Kasumi-1 (cell line): ENCODE data around the gene IFI44.

Source experiments
- DNase-seq, 2 experiments: peaks; one replicate each; lab custom pipeline; 2025; lab: John Stamatoyannopoulos, UW

The IFI44 gene

DNA sequence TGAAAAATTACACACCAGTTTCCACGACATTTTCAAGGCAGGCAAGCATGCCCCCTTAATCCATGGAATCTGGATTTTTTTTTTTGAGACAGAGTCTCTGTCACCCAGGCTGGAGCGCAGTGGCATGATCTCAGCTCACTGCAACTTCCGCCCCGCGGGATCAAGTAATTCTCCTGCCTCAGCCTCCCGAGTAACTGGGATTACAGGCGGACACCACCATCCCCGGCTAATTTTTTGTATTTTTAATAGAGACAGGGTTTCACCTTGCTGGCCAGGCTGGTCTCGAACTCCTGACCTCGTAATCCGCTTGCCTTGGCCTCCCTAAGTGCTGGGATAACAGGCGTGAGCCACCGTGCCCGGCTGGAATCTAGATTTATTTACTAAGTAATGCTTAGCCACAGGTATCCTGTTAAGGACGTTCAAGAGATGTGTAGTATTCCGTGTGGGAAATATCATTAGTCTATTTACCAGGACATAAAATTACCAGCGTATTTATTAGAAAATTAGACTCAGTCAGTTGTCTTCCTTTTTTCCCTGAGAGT, 2.5 kb downstream of the IFI44 start:
- DNase-seq, result no peak

DNA sequence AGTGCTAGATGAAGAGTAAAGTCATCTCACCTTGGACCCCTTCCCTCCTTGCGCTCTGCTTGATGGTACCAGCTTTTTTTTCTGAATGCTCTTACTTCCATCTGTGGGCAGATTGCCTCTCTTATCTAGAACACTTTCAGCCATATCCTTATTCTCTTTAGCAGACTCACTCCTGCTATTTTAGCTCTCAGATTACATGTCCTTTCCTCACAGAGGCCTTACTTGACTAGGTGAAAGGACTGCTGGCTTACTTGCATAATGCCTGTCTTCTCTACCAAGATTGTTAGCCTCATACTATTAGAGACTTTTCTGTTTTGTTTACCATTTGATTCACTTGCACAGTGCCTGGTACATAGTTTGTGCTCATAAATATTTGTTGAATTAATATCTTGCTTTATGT, 9.3 kb downstream of the IFI44 start:
- no peak for DNase-seq

DNA sequence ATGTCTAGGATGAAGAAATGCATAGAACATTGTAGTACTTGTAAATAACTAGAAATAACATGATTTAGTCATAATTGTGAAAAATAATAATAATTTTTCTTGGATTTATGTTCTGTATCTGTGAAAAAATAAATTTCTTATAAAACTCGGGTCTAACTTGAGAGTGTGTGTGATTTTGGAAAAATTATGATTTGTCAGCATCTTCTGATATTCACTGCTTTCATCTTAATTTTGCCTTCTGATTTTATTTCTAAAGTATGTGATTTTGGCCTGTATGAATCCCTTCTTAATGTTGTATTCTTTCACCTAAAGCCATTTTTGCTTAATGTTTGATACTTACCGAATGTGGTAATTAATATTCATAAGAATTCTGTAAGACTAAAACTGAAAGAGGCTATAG, 14.3 kb downstream of the IFI44 start:
- no peak for DNase-seq

DNA sequence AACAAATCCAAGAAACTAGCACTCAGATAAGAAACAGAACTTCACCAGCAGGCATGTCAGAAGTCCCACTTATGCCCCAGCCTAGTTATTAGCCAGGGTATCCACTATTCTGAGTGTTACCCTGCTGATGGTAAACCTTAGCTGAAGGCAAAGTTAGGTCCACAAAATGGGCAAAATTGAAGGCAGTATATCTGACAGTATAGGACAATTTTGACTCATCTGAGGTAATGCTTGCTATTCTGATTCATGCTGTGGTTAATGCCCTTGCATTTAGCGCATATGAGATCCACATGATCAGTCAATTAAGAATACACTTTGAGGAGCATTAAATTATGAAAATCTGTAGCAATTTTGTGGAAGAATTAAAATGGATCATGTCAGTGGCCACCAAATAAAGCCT, 15.1 kb downstream of the IFI44 start:
- no peak for DNase-seq

DNA sequence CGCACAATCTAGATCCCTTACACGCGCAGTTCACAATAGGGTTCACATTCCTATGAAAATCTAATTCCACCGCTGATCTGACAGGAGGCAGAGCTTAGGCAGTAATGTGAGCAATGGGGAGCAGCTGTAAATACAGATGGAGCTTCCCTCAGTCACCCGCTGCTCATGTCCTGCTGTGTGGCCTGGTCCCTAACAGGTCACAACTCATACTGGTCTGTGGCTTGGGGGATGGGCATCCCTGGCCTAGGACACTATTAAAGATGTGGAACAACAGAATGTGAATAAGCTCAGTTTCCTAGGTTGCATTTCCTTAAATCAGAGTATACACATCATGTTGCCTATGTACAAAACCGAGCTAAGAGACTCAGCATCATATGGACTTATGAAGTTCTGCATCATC, 16.2 kb downstream of the IFI44 start:
- DNase-seq, result no peak

DNA sequence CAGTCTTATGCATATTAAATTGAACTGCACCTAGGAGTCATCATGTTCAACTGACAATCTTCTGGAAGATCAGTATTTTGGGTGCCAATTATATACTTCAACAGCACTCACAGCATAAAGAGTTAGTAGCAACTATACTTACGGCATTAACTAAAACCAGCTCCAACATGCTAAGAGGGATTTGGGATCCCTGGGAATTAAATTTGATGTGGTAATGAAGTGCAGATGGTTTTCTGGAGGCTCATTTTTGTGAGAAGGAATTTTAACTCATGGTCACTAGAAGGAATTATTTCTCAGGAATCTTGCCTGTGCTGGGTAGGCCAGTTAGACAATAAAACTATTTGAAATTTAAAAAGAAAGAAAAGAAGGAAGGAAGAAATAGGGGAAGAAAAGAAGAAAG, 18.3 kb downstream of the IFI44 start:
- no peak for DNase-seq

DNA sequence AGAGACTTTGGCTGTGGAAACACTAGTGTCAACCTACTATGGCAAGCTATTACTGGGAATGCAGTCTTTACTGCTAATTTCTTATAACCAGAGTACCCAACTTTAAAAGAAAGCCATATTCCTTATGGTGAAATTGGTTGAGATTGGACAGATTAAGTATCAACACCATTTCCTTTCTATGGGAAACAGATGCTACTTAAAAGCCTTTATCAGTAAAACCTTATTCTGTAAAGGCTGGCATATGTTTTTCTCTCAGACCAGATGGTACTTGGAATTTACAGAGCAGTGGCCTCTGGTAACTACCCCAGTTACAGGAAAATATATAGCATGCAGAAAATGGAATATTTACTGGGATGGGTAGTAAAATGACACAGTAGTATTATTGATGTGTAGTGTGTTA, 18.8 kb downstream of the IFI44 start:
- DNase-seq, result no peak

DNA sequence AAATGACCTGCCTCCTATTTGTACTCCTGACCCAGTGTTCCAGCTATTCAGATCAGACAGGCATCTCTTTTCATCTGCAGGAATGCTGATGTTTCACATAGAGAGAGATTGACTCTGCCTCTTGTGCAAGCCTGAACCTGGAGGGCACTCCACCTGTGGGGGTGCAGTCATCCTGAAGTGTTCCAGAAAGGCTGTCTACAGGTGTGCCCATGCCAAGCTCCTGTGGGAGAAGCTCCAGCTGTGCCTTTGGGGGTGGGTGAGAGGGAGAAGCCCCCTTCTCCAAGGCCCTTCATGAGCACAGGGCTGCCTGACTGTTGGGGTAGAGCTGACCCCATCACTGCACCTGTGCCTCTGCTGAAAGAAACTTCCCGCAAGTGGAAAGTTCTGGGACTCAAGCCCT, 22.8 kb downstream of the IFI44 start:
- DNase-seq, result no peak

DNA sequence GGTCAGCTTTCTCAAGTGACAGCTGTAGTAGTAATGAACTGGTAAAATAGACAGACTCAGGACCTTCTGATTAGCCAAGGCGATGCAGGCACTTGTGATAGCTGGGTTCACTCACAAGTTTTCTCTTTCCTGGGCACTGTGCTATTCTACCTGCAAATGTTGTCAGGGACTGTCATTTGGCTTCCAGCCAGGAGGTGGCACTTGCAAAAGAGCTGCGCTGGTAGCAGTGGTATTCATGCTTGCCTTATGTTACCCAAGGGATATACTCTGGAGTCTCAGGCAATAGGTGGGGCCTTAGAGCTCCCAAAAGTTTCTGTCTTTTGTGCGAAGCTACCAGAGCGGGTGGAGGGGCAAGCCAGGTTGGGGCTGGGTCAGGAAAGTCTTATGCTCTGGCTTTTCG, 23.5 kb downstream of the IFI44 start:
- DNase-seq, result no peak

DNA sequence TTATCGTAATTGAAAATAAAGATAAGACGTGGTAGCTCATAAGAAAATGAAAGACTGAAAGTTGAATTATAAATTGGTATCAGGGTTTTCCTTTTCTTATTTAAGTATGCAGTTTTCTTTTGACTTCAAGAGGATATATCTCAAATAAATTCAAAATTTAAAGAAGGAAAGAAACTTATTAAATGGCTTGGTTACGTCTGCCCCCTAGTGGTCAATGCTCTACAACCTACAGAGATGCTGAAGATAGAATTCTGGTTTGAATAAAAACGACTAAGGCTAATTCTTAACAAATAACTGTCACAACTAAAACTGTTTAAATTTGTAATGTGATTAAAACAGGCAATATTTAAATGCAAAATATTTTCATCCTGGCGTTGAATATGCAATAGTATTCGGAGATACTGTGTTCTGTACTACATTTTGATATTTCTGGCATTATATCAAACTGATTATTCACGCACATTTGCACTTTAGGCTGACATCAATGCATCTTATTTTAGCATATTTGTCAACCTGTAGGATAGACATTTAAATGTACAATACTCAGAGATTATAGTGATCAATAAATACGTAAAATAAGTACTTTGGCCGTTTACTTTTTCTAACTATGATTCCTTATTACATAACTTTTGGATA, 26.8 kb downstream of the IFI44 start:
- DNase-seq, result peak; percentile 59 to 83

DNA sequence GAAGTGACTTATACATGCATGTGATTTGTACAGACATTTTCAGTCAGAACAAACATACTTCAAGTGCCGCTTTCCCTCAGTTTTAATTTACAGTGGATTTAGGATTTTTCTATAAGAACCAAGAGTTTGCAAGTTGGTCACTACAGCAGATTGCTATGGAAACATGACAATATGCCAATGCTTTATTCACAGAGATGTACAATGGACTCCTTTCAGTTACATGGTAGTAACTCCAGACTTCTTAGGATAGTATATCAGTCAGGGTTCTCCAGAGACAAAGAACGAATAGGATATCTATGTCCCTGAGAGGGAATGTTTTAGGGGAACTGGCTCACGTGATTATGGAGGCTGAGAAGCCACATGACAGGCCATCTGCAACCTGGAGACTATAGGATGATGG, 27.4 kb downstream of the IFI44 start:
- no peak for DNase-seq

DNA sequence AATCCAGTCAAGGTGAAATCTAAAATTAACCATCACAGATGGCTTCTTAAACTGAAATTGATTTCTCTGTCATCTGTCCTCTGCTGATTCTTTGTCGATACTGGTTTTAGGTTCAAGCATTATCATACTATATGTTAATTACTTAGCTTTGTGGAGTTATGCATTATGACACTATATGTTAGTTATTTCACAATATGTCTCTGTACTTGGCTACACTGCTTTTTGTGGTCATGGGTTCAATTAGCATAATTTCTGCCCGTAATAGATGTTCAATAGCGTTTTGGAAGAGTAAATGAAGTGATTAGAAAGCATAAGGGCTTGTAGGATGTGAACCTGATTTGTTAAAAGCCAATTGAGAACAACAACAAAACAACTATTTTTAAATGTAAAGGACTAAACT, 28.2 kb downstream of the IFI44 start:
- no peak for DNase-seq

DNA sequence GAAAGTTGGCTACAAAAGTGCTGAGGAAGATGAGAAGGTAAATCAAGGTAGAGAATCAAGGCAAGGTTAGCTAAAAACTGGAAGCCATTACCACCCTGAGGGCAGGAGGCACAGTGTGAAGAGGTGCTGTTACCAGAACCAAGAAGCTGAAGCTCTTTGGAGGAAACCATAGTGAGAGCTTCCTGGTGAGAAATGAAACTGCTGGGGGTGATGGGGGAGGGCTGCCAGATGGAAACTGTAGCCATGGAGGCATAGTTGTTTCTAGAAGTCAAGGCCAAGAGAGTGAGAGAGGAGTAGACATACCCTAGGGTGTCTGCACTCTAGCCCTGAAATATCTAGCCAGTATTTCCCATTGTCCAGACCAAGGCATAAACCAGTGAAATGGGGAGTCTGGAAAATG, 28.7 kb downstream of the IFI44 start:
- no peak for DNase-seq

DNA sequence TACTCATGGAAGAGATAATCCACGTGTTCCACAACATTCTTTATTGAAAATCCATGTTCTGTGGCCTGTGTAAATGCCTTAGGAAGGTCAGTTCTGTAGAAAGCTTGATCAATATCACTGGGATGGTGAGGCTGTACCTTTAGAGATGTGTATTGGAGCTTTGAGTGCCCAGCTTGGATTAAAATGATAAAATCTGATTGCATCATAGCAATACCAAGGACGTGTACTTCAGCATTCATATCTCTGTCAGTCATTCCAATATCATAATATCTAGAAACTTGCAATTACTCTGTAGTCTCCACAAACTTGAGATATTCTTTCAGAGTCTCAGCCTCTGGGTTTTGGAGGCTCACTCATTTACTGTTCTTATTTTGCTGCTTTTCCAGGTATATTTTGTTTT, 31.6 kb downstream of the IFI44 start:
- no peak for DNase-seq

DNA sequence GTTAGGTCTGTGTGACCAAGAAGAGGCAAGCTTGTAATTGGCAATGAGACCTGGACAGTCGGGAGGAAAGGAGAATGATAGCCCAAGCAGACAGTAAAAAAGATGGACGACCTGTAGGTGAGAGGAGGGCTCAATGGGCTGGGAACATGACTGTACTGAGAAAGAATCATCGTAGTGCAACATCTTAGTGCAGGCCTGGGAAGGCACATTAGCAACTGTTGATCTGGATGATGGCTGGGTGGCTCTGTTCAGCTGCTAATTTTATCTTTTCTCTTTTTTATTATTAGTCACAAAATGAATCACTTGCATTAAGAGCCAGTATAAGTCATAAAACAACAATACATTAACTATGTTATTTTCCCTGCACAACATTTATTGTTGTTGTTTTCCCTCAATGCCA, 32.9 kb downstream of the IFI44 start:
- no peak for DNase-seq

DNA sequence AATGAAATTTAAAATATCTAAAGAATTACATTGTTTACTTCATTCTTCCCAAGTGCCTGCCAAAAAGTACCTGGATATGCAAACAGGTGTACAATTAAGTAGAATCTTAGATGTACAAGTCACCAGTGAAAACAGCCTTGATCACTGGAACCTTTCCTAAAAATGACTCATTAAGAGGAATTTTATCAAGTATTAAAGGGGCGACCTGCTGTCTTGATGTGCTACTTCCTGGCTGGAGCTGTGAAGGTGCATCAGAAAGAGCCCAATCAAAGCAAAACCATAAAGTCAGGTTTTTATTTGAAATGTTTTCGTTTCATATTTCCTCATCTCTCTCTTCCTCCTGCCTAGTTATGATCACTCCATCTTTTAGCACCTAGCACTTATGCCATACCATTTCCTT, 33.4 kb downstream of the IFI44 start:
- DNase-seq, result no peak

DNA sequence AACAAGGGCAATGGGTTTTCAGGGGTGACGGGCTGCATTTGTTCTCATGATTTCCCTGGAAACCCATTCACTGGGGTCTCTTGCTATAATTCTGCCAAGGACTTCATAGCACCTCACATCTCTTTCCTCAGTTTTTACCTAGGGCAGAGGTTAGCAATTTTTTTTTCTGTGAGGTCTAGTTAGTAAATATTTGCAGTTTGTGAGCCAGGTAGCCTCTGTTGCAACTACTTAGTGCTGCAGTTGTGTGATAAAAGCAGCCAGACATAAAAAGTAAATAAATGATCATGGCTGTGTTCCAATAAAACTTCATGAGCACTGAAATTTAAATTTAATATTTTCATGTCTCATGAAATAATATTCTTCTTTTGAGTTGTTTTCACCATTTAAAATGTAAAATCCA, 37.7 kb downstream of the IFI44 start:
- DNase-seq, result no peak

DNA sequence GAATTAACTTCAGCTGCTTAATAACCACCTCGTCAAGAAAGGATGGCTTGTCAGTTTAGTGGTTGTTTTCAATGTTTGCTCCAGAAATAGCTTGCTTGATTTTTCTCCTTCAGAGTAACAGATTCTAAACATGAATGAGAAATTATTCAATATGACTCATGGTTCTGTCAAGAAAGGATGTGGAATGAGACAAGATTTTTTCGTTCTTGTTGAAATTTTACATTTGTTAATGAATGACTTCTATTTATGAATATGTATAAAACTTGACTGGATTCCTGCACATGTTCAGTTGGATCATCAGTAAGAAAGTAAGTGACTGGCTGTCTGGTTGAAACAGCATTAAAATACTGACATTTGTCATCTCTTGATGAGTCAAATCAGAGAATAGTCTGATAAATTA, 38.3 kb downstream of the IFI44 start:
- DNase-seq, result no peak

DNA sequence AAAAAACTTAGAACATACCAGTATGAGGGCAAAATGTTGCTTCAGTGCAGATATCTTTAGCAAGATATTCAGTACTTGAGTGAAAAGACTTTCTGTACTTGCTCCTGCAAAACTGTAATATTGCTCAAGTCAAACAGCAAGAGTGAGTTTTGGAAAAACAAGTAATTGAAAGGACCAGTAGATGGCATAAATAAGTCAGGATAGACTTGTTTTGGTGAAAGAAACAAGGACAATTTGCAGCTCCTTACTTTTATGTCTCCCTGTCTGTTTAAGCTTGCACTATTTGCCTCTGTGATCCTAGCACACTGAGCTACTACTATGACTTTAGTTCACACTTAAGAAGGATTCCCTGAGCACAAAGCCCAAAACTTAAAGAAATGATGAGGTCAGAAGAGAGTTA, 39.1 kb downstream of the IFI44 start:
- DNase-seq, result peak; percentile 13 to 22

DNA sequence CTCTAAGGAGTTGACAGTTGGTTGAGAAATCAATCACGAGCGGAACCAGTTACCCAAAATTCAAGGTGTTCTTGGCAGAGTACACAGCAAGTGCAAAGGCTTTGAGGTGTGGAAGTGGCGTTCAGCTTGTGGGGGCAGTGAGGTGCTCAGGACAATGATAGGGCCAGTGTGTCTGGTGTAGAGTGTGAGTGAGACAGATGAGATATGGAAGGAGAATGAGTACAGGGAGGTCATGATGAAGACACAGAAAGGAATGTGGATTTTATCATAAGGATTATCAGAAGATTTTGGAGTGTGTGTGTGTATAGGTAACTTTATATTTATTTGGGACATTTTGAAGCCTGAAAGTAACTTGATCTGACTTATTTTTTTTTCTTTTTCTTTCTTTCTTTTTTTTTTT, 40.9 kb downstream of the IFI44 start:
- no peak for DNase-seq

DNA sequence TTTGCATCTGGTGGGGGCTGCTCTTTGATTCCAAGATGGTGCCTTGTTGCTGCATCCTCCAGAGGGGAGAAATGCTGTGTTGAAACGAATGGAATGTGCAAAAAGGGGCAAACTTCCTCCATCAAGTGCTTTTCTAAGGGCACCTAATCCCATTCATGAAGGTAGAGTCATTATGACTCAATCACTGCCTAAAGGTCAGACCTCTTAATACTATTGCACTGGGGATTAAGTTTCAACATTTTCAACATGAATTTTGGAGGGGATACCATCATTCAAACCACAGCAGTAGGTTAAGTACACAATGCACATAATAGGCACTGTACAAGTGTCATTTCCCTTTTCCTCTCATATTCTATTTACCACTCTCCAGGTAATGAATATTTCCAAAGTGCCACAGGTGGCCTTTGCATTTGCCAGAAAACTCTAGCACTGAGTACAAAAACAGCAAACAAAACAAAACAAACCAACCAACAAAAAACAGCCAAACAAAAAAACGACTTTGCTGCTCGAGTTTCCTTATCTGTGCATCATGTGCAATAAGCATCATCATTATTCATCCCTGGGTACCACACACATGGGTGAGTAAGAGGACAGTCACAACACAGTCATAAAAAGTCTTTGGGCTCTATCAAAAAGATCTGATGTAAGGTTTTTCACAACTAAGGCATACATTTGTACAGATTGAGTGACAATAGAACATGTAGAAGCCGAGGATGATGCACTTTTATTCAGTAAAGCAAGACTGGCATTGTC, 42.5 kb downstream of the IFI44 start:
- DNase-seq, result no peak

DNA sequence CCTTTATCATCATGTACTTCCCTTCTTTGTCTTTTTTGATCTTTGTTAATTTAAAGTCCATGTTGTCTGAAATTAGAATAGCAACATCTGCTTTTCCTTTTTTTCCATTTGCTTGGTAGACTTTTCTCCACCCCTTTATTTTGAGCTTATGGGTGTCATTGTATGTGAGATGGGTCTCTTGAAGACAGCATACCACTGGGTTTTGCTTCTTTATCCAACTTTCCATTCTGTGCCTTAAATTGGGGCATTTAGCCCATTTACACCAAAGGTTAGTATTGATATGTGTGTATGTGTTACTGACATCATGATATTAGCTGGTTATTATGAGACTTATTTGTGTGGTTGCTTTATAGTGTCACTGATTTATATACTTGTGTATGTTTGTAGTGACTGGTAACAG, 50.2 kb downstream of the IFI44 start:
- DNase-seq, result no peak

DNA sequence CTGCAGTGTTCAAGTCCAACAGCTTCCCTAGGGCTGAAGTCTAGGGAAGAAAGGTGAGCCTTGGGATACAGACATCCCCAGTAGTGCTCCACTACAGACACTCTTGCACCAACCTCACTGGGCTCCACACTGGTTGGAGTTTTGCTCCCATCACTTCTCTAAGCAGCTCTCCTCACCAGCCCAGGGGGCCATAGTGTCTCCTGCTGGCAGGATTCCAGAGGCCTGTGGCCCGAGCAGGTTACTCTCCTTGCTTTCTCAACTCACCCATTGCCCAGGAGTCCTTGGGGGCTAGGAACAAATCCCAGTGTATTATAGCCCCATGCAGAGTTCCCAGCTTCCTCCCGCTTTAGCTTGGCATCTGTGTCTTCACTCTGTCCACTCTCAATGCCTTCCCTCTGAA, 52.8 kb downstream of the IFI44 start:
- no peak for DNase-seq

DNA sequence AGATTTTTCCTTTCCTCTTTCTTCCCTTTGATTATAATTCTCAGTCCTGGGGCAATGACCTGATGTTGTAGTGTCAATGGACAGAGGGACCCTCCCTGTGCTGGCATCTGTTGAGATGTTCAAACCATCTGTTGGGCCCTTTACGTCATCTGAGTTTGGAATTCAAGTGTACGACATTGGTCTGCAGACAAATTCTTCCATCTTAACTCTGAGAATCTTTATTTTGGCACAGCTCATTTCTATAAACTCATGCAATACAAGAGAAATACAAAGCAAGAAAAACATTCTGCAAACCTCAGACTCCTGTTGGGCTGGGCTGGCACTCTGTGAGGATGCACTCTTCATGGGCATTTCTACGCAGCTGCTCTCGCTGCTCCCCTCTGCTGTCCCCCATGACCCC, 54.2 kb downstream of the IFI44 start:
- DNase-seq, result no peak
